Measurements from ENCODE around the gene AP2B1. TPM values are rescaled to one million over a fixed set of nuclear protein-coding genes. Genes with fewer than 3 reads are reported as not detected.
A peak's percentile ranks its signal among the peaks of the same experiment; 100 is the strongest.

Gene AP2B1
- total and polyA plus RNA-seq, 3 experiments from 2014 or later, result 67.9 to 178 (median 163) TPM

- Histone ChIP-seq H3K9me3 (ENCODE audit: low read length) (no peaks in the 10 kb centered on the region), H3K4me1 (ENCODE audit: insufficient read depth, low read length) (no peaks in the 10 kb centered on the region), H3K27me3 (ENCODE audit: insufficient read depth, low read length, poor library complexity, severe bottlenecking) (no peaks in the 10 kb centered on the region), H3K27ac (ENCODE audit: low read depth, low read length) (no peak overlapping the region), H3K36me3 (ENCODE audit: insufficient read depth, low read length) (peaks cover 13% of the 10 kb centered on the region), H3K4me3 (ENCODE audit: low read length) (no peak overlapping the region)
- peak in 1 of 5 donors; percentile 27 for DNase-seq
- CTCF ChIA-PET, result interaction anchor here (0.6 to 1.8 kb wide), 8 partner anchors 10 to 534 kb away, joined by 3 to 5 read pairs (median 4); partner anchors contain the start of gene TAF15
- peaks cover 1 to 72% (median 7%) of the 10 kb centered on the region in 3 donors for H3K36me3 Mint-ChIP-seq
- no peaks in the 10 kb centered on the region for H3K9me3 Mint-ChIP-seq
- POLR2A ChIA-PET, result interaction anchor here (0.6 kb wide), 1 partner anchor 8 kb away, joined by 3 read pairs; no protein-coding TSS in a partner anchor
- H3K4me3 Mint-ChIP-seq, result no peak overlapping the region
- H3K4me1 Mint-ChIP-seq, result peaks cover 7 to 24% (median 7%) of the 10 kb centered on the region in 3 donors
- H3K27me3 Mint-ChIP-seq, result no peaks in the 10 kb centered on the region
- H3K27ac Mint-ChIP-seq, result peak overlapping the region in 4 of 8 donors; percentile 10 to 68 (median 34)
Measured at GRCh38 chr17:35612924-35613521, 25.9 kb downstream of the AP2B1 start.

- Mint-ChIP-seq H3K27me3 (no peaks in the 10 kb centered on the region), H3K36me3 (peaks cover 0 to 69% (median under 1%) of the 10 kb centered on the region in 3 donors), H3K4me1 (peaks cover 7 to 28% (median 7%) of the 10 kb centered on the region in 3 donors), H3K9me3 (no peaks in the 10 kb centered on the region), H3K27ac (peak overlapping the region in 2 of 8 donors; percentile 8 to 65), H3K4me3 (no peak overlapping the region)
- DNase-seq, result no peak
- Histone ChIP-seq H3K27me3 (ENCODE audit: insufficient read depth, low read length, poor library complexity, severe bottlenecking) (no peaks in the 10 kb centered on the region), H3K4me1 (ENCODE audit: insufficient read depth, low read length) (no peaks in the 10 kb centered on the region), H3K36me3 (ENCODE audit: insufficient read depth, low read length) (peaks cover 10% of the 10 kb centered on the region), H3K9me3 (ENCODE audit: low read length) (no peaks in the 10 kb centered on the region), H3K4me3 (ENCODE audit: low read length) (no peak overlapping the region), H3K27ac (ENCODE audit: low read depth, low read length) (no peak overlapping the region)
- ChIA-PET POLR2A (no interaction called here), CTCF (interaction anchor here (1.0 to 1.2 kb wide), 2 partner anchors 133 to 149 kb away, joined by 3 to 4 read pairs; no protein-coding TSS in a partner anchor)
Measured at GRCh38 chr17:35614810-35615209, 27.7 kb downstream of the AP2B1 start.

GRCh38 chr17:35616536-35616935, 29.4 kb downstream of the AP2B1 start:
- H3K4me1 ChIP-seq (ENCODE audit: insufficient read depth, low read length), result no peaks in the 10 kb centered on the region
- H3K4me1 Mint-ChIP-seq, result peaks cover 9 to 37% (median 13%) of the 10 kb centered on the region in 3 donors
- H3K27ac ChIP-seq (ENCODE audit: low read depth, low read length), result no peak overlapping the region
- H3K9me3 ChIP-seq (ENCODE audit: low read length), result no peaks in the 10 kb centered on the region
- H3K27ac Mint-ChIP-seq, result no peak overlapping the region
- peaks cover 8% of the 10 kb centered on the region for H3K36me3 ChIP-seq (ENCODE audit: insufficient read depth, low read length)
- DNase-seq, result no peak
- H3K4me3 ChIP-seq (ENCODE audit: low read length), result no peak overlapping the region
- no peaks in the 10 kb centered on the region for H3K27me3 ChIP-seq (ENCODE audit: insufficient read depth, low read length, poor library complexity, severe bottlenecking)
- H3K27me3 Mint-ChIP-seq, result no peaks in the 10 kb centered on the region
- ChIA-PET CTCF (interaction anchor here (0.7 kb wide), 1 partner anchor 446 kb away, joined by 4 read pairs; no protein-coding TSS in a partner anchor), POLR2A (no interaction called here)
- peaks cover 0 to 67% (median 0%) of the 10 kb centered on the region in 3 donors for H3K36me3 Mint-ChIP-seq
- H3K9me3 Mint-ChIP-seq, result no peaks in the 10 kb centered on the region
- no peak overlapping the region for H3K4me3 Mint-ChIP-seq

- H3K36me3 ChIP-seq (ENCODE audit: insufficient read depth, low read length), result peaks cover 8% of the 10 kb centered on the region
- H3K27ac Mint-ChIP-seq, result no peak overlapping the region
- no peak overlapping the region for H3K4me3 Mint-ChIP-seq
- H3K27me3 Mint-ChIP-seq, result no peaks in the 10 kb centered on the region
- CTCF ChIA-PET, result no interaction called here
- H3K4me1 Mint-ChIP-seq, result peaks cover 11 to 39% (median 17%) of the 10 kb centered on the region in 3 donors
- peaks cover 0 to 63% (median 0%) of the 10 kb centered on the region in 3 donors for H3K36me3 Mint-ChIP-seq
- no peak overlapping the region for H3K27ac ChIP-seq (ENCODE audit: low read depth, low read length)
- H3K27me3 ChIP-seq (ENCODE audit: insufficient read depth, low read length, poor library complexity, severe bottlenecking), result no peaks in the 10 kb centered on the region
- no peaks in the 10 kb centered on the region for H3K9me3 ChIP-seq (ENCODE audit: low read length)
- H3K9me3 Mint-ChIP-seq, result no peaks in the 10 kb centered on the region
- POLR2A ChIA-PET, result no interaction called here
- no peak overlapping the region for H3K4me3 ChIP-seq (ENCODE audit: low read length)
- DNase-seq, result no peak
- no peaks in the 10 kb centered on the region for H3K4me1 ChIP-seq (ENCODE audit: insufficient read depth, low read length)
Measured at GRCh38 chr17:35617505-35617904, 30.4 kb downstream of the AP2B1 start.

- DNase-seq, result no peak
- no peaks in the 10 kb centered on the region for H3K27me3 Mint-ChIP-seq
Measured at GRCh38 chr17:35618628-35619027, 31.5 kb downstream of the AP2B1 start.

GRCh38 chr17:35621768-35622167, 34.6 kb downstream of the AP2B1 start:
- H3K4me1 Mint-ChIP-seq, result peaks cover 5 to 28% (median 10%) of the 10 kb centered on the region in 3 donors
- H3K36me3 Mint-ChIP-seq, result peaks cover 5 to 70% (median 6%) of the 10 kb centered on the region in 3 donors
- POLR2A ChIA-PET, result no interaction called here
- peak overlapping the region in 1 of 8 donors; percentile 39 for H3K27ac Mint-ChIP-seq
- peaks cover 32% of the 10 kb centered on the region for H3K36me3 ChIP-seq (ENCODE audit: insufficient read depth, low read length)
- H3K4me3 ChIP-seq (ENCODE audit: low read length), result no peak overlapping the region
- no peak for DNase-seq
- H3K4me1 ChIP-seq (ENCODE audit: insufficient read depth, low read length), result no peaks in the 10 kb centered on the region
- H3K4me3 Mint-ChIP-seq, result no peak overlapping the region
- CTCF ChIA-PET, result no interaction called here
- no peaks in the 10 kb centered on the region for H3K9me3 ChIP-seq (ENCODE audit: low read length)
- H3K27me3 ChIP-seq (ENCODE audit: insufficient read depth, low read length, poor library complexity, severe bottlenecking), result no peaks in the 10 kb centered on the region
- H3K27me3 Mint-ChIP-seq, result no peaks in the 10 kb centered on the region
- H3K27ac ChIP-seq (ENCODE audit: low read depth, low read length), result no peak overlapping the region
- no peaks in the 10 kb centered on the region for H3K9me3 Mint-ChIP-seq

More at GRCh38 chr17:35618628-35619027, 31.5 kb downstream of the AP2B1 start:
- H3K27ac Mint-ChIP-seq, result peak overlapping the region in 3 of 8 donors; percentile 5 to 29 (median 6)
- peaks cover 8% of the 10 kb centered on the region for H3K36me3 ChIP-seq (ENCODE audit: insufficient read depth, low read length)
- H3K4me1 ChIP-seq (ENCODE audit: insufficient read depth, low read length), result no peaks in the 10 kb centered on the region
- no peak overlapping the region for H3K4me3 Mint-ChIP-seq
- peaks cover 4 to 31% (median 10%) of the 10 kb centered on the region in 3 donors for H3K4me1 Mint-ChIP-seq
- ChIA-PET POLR2A (interaction anchor here (1.5 kb wide), 1 partner anchor 18 kb away, joined by 6 read pairs; no protein-coding TSS in a partner anchor), CTCF (interaction anchor here (1.4 kb wide), 1 partner anchor 128 kb away, joined by 3 read pairs; no protein-coding TSS in a partner anchor)
- H3K27ac ChIP-seq (ENCODE audit: low read depth, low read length), result no peak overlapping the region
- H3K36me3 Mint-ChIP-seq, result peaks cover 0 to 61% (median 0%) of the 10 kb centered on the region in 3 donors
- no peaks in the 10 kb centered on the region for H3K27me3 ChIP-seq (ENCODE audit: insufficient read depth, low read length, poor library complexity, severe bottlenecking)
- no peaks in the 10 kb centered on the region for H3K9me3 ChIP-seq (ENCODE audit: low read length)
- no peaks in the 10 kb centered on the region for H3K9me3 Mint-ChIP-seq
- no peak overlapping the region for H3K4me3 ChIP-seq (ENCODE audit: low read length)

- peak overlapping the region in 1 of 8 donors; percentile 71 for H3K27ac Mint-ChIP-seq
- no peak overlapping the region for H3K4me3 Mint-ChIP-seq
- DNase-seq, result no peak
- peaks cover 10 to 84% (median 16%) of the 10 kb centered on the region in 3 donors for H3K36me3 Mint-ChIP-seq
- H3K9me3 Mint-ChIP-seq, result no peaks in the 10 kb centered on the region
- no peaks in the 10 kb centered on the region for H3K27me3 Mint-ChIP-seq
- ChIA-PET POLR2A (no interaction called here), CTCF (no interaction called here)
- Histone ChIP-seq H3K9me3 (ENCODE audit: low read length) (no peaks in the 10 kb centered on the region), H3K27me3 (ENCODE audit: insufficient read depth, low read length, poor library complexity, severe bottlenecking) (no peaks in the 10 kb centered on the region), H3K4me3 (ENCODE audit: low read length) (no peak overlapping the region), H3K36me3 (ENCODE audit: insufficient read depth, low read length) (peaks cover 47% of the 10 kb centered on the region), H3K27ac (ENCODE audit: low read depth, low read length) (no peak overlapping the region), H3K4me1 (ENCODE audit: insufficient read depth, low read length) (no peaks in the 10 kb centered on the region)
- H3K4me1 Mint-ChIP-seq, result peaks cover 5% of the 10 kb centered on the region in 3 donors
Measured at GRCh38 chr17:35627417-35627816, 40.3 kb downstream of the AP2B1 start.

- H3K27ac Mint-ChIP-seq, result peak overlapping the region in 3 of 8 donors; percentile 43 to 54 (median 54)
- ChIA-PET CTCF (interaction anchor here (1.1 kb wide), 1 partner anchor 17 kb away, joined by 4 read pairs; no protein-coding TSS in a partner anchor), POLR2A (interaction anchor here (0.6 kb wide), 1 partner anchor 29 kb away, joined by 6 read pairs; no protein-coding TSS in a partner anchor)
Measured at GRCh38 chr17:35630530-35631148, 43.5 kb downstream of the AP2B1 start.

More at GRCh38 chr17:35630530-35631148, 43.5 kb downstream of the AP2B1 start:
- Mint-ChIP-seq H3K4me3 (no peak overlapping the region), H3K9me3 (no peaks in the 10 kb centered on the region), H3K36me3 (peaks cover 10 to 86% (median 16%) of the 10 kb centered on the region in 3 donors), H3K4me1 (peaks cover 0 to 5% (median 4%) of the 10 kb centered on the region in 3 donors), H3K27me3 (no peaks in the 10 kb centered on the region)
- H3K4me1 ChIP-seq (ENCODE audit: insufficient read depth, low read length), result no peaks in the 10 kb centered on the region
- no peak for DNase-seq
- H3K27ac ChIP-seq (ENCODE audit: low read depth, low read length), result no peak overlapping the region
- no peaks in the 10 kb centered on the region for H3K27me3 ChIP-seq (ENCODE audit: insufficient read depth, low read length, poor library complexity, severe bottlenecking)
- no peak overlapping the region for H3K4me3 ChIP-seq (ENCODE audit: low read length)
- no peaks in the 10 kb centered on the region for H3K9me3 ChIP-seq (ENCODE audit: low read length)
- peaks cover 31% of the 10 kb centered on the region for H3K36me3 ChIP-seq (ENCODE audit: insufficient read depth, low read length)
